Panc1 (cell line): Measurements from ENCODE around the gene AADACL3.

Source experiments
- CTCF ChIP-seq: fragments of 450-650 bp; IDR thresholded peaks from 2 replicates; pipeline ENCODE4 v1.5.1; 2017; ENCODE audit warnings: mild to moderate bottlenecking
- POLR2AphosphoS5 ChIP-seq: IDR thresholded peaks from 2 replicates; pipeline ENCODE4 v1.6.1; 2012; ENCODE audit warnings: mild to moderate bottlenecking, low read depth, low read length, moderate library complexity
- SIN3A ChIP-seq: IDR thresholded peaks from 2 replicates; pipeline ENCODE4 v1.6.1; 2012; ENCODE audit warnings: low read depth, mild to moderate bottlenecking, low read length, moderate library complexity, borderline replicate concordance; ENCODE audit not compliant: insufficient read depth
- TCF7L2 ChIP-seq: IDR thresholded peaks from 2 replicates; pipeline ENCODE4 v1.6.1; 2011; ENCODE audit warnings: mild to moderate bottlenecking, low read depth, low read length, inconsistent platforms

DNA sequence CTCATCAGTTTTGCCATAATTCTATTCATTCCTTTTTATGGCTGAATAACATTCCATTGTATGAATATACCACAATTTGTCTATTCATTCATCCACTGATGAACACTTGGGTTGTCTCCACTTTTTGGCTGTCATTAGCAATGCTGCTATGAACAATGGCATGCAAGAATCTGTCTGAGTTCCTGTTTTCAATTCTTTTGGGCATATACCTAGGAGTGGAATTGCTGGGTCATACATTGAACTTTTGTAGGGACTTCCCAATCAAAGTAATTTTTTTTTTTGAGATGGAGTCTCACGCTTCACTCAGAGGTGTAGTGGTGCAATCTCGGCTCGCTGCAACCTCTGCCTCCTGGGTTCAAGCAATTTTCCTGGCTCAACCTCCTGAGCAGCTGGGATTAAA lies 37.1 kb upstream of the AADACL3 start:
- no peak for TF ChIP-seq POLR2AphosphoS5
- TF ChIP-seq CTCF: no peak
- TF ChIP-seq SIN3A: no peak
- no peak for TF ChIP-seq TCF7L2
